Inflammatory macrophage (primary cell): ENCODE data around the gene NUDT16L1.
A peak's percentile ranks its signal among the peaks of the same experiment; 100 is the strongest.
"Not testable (repeated sequence)": the region's sequence is repeated elsewhere in the genome, so short reads cannot be mapped to it uniquely, and the experiment has no call there.

ENCODE experiments used
- DNase-seq, 2 donors: peaks; one replicate each; pipeline ENCODE4 v3.0.0-alpha.2; 2020 to 2022

Gene NUDT16L1

DNA sequence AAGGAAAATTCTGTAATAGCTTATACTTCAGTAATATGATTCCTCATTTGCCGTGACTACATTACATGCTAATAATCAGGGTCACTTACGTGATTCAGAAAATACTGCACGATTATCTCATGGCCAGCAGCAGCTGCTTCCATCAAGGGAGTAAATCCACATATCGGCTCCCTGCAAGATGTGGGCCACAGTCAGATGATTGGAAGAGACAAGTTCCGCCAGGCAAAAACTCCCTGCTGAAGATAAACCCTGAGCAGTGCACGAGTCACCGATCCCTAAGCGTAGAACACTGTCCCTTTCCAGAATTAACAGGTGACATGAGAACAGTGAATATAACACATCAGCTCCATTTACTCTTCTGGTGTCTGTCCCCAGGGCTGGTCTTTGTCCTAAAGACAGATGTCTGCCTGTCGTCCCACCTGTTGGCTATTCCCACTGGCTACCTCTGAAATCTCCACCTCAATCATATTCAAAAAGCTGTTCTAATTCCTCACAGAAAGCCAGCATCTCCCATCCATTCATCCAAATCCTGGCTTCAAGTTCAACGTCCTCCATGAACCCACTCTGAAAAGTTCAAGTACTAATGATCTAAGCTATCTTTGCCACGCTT lies 31.4 kb downstream of the NUDT16L1 start:
- DNase-seq, result no peak

DNA sequence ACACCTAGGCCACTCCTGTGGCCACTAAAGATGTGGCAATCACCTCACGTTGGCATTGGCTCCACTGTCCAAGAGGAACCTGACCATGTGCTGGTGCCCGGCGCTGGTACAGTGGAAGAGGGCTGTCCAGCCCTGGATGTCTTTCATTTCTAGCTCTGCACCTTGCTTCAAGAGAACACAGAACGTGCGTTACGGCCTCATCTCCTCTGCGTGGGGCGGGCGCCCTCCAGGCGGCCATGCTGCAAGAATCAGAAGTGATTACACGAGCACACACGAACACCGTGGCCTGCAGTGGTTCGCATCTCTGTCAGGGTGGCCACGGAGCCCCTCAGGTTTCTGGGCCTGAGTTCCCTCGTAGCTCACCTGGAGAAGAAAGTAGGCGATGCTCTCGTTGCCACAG lies 33.3 kb downstream of the NUDT16L1 start:
- DNase-seq, result no peak

DNA sequence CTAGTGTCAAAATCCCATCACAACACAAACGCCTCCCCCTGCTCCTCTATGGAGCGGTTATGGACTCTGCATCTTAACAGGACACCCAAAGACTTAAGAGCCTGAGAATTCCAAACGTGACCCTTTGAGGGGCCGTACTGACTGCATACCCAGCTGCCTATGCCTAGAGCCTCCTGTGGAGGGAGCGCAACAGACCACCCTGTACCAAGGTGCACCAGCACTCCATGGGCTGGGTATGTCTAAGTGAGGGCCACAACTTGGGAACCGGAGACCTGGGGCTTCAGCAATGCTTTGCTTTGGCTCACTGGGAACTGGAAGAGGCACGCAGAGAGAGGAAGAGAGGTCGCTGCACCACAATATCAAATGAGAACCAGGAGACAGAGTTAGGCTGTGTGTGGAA lies 35.3 kb downstream of the NUDT16L1 start:
- DNase-seq, result no peak

DNA sequence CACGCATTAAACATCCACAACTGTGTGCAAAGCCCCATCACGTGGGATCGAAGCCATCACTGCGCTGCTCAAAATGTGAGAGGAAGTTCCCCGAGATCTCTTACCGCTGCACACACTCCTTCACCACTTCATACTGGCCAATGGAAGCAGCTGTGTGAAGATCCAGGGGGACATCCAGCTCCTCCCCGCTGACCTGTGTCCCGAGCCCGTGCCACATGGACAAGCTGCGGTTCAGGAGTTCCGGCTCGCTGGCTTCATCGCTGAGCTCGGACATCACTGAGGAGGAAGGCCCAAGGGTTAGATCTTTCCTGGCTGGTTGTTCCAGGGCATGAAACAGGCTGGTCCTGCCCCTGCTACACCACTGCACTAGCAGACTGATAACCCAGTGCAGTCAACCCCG lies 36.5 kb downstream of the NUDT16L1 start:
- no peak for DNase-seq

DNA sequence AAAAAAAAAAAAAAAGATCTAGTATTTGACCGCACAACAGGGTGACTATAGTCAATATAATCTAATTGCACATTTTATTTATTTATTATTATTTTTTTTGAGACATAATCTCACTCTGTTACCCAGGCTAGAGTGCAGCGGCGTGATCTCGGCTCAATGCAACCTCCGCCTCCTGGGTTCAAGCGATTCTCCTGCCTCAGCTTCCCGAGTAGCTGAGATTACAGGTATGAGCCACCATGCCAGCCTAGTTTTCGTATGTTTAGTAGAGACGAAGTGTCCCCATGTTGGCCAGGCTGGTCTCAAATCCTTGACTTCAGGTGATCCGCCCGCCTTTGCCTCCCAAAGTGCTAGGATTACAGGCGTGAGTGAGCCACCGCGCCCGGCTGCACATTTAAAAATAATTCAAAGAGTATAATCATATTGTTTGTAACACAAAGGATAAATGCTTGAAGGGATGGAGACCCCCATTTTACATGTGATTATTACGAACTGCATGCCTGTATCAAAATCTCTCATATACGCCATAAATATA lies 39.9 kb downstream of the NUDT16L1 start:
- no peak for DNase-seq

DNA sequence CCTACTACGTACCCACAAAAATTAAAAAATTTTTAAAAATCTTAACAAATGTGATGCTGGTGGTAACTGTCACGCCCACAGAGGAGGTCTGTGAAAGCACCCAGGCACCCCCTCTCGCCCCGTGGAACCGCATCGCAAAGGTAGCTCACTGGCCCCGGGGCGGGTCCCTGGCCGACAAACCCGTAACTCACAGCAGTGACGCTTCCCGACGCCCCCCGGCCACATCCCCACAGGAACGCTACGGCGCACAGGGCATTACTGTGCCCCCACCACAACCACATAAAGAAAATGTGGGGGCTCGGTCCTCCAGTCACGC lies 40.3 kb downstream of the NUDT16L1 start:
- DNase-seq, result no peak

DNA sequence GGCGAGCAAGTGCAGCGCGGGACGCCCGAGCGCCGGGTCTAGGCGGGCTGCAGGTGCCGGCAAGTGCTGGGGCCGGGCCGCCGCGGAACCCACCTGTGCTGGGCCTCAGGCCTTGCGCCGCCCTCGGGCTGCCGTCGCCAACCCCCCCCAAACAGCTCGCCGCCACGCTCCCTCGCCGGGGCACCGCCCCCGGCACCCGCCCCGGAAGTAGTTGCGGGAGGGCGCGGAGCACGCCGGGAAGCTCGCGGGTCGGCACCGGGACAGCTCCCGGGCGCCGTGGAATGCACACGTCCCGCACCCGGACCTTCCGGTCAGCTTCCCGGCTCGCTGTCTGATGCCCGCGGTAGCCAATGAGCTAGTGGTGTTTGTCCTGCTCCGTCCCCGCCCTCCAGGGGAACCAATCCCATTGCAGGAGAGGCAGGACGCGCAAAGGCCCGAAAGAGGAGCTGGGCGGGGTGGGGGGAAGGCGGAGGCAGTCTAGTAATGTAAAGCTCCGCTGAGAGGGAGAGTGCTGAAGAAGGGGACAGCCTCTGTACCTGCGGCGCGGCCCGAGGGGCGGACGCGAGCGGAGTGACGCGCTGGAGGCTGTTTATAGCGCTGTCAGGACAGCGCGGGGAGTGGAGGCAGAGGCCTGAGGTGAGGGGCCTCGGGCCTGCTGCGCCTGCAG lies 40.8 kb downstream of the NUDT16L1 start, which contains the start of the genes ANKS3 and DNAAF8:
Gene ANKS3, minus strand, starts transcription at position 209 of the 667 bp plus-strand sequence. CDS start 4,122 bp downstream, outside the sequence.
Gene DNAAF8, plus strand, starts transcription at position 475 of the 667 bp plus-strand sequence. CDS start 1,978 bp downstream, outside the sequence.
- DNase-seq, result peak; percentile 97 to 98

DNA sequence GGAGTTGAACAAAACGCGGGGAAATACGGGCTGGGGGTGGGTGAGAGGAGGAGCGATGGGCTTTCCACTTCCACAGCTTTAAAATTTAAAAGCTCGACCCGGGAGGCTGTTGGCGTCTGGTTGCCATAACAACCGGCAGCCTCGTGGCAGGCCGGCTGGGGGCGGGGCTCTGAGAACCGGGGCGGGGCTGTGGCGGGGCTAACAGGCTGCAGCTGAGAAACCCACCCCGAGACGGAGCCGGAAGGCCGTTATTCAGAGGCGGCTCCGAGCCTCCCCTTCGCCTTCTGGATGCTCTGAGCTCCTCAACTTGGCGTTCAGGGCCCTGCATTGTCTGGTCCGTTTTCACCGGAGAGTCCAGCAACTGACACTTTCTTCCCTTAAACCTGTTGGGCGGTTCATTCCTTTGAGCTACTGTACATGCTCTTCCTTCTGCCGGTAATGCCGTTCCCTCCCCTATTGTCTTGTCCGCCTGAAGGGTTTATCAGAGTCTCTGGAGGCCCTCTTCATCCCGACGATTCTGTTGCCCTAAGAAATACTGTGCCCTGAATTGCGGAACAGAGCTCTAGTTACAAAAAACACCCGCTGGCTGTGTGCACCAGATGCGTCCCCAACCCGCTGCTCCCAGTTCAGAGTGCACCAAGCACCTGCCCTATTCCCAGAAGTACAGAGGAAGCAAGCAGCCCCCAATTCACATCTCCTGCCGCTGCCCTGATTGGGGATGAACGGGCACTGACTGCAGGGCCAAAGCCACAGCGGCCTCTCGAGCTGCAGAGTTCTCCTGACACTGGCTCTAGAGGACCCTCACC lies 41.6 kb downstream of the NUDT16L1 start:
- peak; percentile 75 to 85 for DNase-seq

DNA sequence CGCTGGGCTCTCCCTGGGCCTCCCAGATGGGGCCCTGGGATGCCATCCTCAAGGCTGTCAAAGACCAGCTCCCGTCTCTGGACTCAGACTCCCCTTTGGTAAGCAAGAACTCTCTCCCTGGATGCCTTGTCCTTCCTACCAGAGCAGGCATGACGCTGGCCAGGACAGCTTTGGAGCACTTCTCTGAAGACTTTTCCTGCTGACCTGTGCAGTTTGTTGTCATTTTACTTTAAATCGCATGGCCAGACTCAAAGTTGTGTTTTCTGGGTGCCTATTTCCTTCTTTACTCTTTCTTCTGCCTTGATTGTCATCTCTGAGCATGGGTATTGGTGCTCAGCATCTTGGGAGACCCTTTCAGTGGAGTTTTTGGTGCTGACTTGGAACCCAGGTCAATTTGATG lies 43.2 kb downstream of the NUDT16L1 start:
- no peak for DNase-seq

DNA sequence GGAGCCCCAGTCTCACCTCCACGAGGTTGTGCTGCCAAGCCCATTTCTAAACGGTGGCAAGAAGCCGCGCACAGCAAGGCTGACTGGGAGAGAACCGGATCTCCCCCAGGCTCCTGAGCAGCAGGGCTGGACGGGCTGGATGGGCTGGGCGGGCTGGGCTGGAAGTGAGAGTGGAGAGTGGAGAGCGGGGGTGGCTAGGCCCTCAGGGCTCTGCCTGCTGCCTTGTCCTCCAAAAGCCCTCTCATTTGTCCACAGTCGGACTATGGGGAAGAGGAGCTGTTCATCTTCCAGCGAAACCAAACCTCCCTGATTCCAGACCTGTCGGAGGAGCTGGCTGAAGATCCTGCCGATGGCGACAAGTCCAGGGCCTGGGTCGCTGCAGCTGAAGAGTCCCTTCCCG lies 44.2 kb downstream of the NUDT16L1 start:
- no peak for DNase-seq

DNA sequence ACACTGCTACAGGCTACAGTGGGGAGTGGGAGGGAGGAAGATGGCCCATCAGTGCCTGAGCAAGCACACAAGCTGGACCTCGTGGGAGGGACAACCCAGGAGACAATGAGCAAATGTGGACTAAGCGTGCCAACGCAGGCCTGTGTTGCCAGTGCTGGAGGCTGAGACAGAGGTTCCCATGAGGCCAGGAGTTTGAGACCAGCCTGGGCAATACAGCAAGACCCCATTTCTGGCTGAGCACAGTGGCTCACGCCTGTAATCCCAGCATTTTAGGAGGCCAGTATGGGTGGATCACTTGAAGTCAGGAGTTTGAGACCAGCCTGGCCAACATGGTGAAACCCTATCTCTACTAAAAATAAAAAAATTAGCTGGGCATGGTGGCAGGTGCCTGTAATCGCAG lies 45.0 kb downstream of the NUDT16L1 start:
- not testable (repeated sequence) for DNase-seq

DNA sequence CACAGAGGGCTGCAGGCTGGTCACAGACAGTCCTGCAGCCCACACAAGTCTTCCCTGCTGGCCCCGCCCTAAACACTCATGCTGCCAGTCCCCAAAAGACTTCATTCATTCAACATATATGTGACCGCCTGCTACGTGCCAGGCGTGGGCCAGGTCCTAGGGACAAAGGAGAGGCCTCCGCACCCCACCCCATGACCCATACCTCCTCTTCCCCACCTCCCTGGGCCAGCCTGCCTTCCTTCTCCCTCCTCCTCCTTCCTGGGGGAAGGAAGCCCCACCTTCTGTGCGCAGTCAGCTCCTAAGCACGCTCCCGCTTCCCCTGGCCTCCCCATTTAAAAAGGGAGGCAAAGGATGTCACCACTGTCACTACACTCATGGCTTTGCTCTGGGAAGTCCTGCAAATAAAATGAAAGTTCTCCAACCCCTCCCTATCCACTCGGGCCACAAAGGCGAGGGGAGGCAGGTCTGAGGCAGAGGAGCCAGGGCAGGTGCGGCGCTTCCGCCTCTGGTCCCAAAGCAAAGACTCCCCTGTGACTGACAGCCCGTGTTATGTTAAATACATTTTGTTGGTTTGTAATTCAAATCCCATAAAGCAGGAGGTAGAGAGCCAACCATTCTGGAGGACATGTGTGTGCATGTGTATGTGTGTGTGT lies 50.0 kb downstream of the NUDT16L1 start:
- DNase-seq, result peak in 1 of 2 donors; percentile 20

DNA sequence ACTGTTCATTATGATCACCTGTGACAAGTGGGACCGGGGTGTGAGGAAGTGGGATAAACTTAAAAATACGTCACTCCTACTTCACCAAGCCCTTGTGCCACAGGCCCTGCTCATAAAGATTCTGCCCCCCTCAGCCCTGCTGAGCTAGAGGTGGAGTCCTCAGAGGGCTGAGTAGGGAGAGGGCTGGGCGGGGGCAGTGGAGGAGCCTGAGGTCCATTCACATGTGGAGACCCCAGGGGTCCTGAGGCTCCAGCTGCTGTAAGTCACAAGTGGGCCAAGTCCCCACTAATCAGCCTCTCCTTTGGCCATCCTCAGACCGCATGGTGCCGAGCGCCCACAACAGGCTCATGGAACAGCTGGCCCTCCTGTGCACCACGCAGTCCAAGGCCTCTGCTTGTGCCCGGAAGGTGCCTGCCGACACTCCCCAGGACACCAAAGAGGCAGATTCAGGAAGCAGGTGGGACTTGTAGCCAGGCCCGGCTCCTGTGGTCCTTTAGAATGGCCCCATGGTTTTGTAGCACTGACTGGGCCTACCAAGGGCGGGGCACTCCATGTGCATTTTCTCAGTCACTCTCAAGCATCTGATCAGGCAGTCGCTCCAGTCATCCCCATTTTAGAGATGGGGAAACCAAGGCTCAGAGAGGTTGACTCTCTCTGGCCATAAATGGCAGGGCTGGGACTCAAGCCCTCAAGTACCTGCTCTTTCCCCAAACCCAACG lies 51.4 kb downstream of the NUDT16L1 start:
- no peak for DNase-seq

DNA sequence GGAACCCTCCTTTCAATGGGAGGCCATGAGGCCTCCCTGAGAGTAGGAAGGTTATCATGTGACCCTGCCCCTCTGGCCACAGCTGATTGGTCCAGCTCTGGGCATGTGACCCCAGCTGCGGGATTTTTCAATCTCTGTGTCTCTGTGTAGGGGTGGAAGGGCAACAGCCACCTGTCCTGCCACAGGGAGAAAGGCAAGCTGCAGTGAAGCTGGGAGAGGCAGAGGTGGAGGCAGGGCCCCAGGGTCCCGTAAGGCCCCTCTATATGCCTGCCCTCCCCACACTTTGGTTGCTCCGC lies 51.9 kb downstream of the NUDT16L1 start:
- no peak for DNase-seq
